Measurements from ENCODE around the gene NOP14.

The NOP14 gene

GRCh38 chr4:2902126-2902525 is 61.1 kb downstream of the NOP14 start:
- Histone ChIP-seq H3K9me3 (ENCODE audit: insufficient read depth, low read length, severe bottlenecking) (no peaks in the 10 kb centered on the region), H3K4me1 (ENCODE audit: insufficient read depth, low read length) (no peaks in the 10 kb centered on the region), H3K27me3 (ENCODE audit: insufficient read depth, low read length, poor library complexity) (no peaks in the 10 kb centered on the region), H4K20me1 (ENCODE audit: insufficient read depth, low read length) (0 out of 2 replicates have a peak, but pooled peaks cover 4% of the 10 kb centered on the region), H3K4me3 (ENCODE audit: low read depth in 1 of 2, low read length in 2 of 2) (no peak overlapping the region), H3K4me2 (ENCODE audit: insufficient read depth, low read length) (no peak overlapping the region), H3K9ac (ENCODE audit: low read depth, low read length) (no peak overlapping the region), H3K36me3 (ENCODE audit: insufficient read depth, low read length) (peaks cover 86% of the 10 kb centered on the region), H2AFZ (ENCODE audit: low read depth, low read length) (no peak overlapping the region), H3K79me2 (ENCODE audit: insufficient read depth, low read length) (no peaks in the 10 kb centered on the region), H3K27ac (ENCODE audit: low read length) (no peak overlapping the region)
- no peak for DNase-seq
- no peak for TF ChIP-seq EZH2 (IDR thresholded peaks at IDR 0.05; ENCODE audit: borderline replicate concordance, low read depth, low read length, severe bottlenecking)
- TF ChIP-seq CTCF (IDR thresholded peaks at IDR 0.05; ENCODE audit: borderline replicate concordance, extremely low read depth, low read length, poor library complexity, severe bottlenecking) = no peak
- no peak for ATAC-seq (ENCODE audit: insufficient read depth, low read depth)

- Histone ChIP-seq H3K27me3 (ENCODE audit: insufficient read depth, low read length, poor library complexity) (no peaks in the 10 kb centered on the region), H3K4me2 (ENCODE audit: insufficient read depth, low read length) (no peak overlapping the region), H3K27ac (ENCODE audit: low read length) (no peak overlapping the region; the same call in 1 of the 2 replicates), H3K4me1 (ENCODE audit: insufficient read depth, low read length) (no peaks in the 10 kb centered on the region), H3K9ac (ENCODE audit: low read depth, low read length) (no peak overlapping the region), H3K36me3 (ENCODE audit: insufficient read depth, low read length) (peaks cover 86% of the 10 kb centered on the region), H3K4me3 (ENCODE audit: low read depth in 1 of 2, low read length in 2 of 2) (no peak overlapping the region), H3K79me2 (ENCODE audit: insufficient read depth, low read length) (no peaks in the 10 kb centered on the region), H3K9me3 (ENCODE audit: insufficient read depth, low read length, severe bottlenecking) (no peaks in the 10 kb centered on the region), H4K20me1 (ENCODE audit: insufficient read depth, low read length) (0 out of 2 replicates have a peak, but pooled peaks cover 4% of the 10 kb centered on the region), H2AFZ (ENCODE audit: low read depth, low read length) (no peak overlapping the region)
- ATAC-seq (ENCODE audit: insufficient read depth, low read depth) (no peak), DNase-seq (no peak)
- TF ChIP-seq CTCF (IDR thresholded peaks at IDR 0.05; ENCODE audit: borderline replicate concordance, extremely low read depth, low read length, poor library complexity, severe bottlenecking) (no peak), EZH2 (IDR thresholded peaks at IDR 0.05; ENCODE audit: borderline replicate concordance, low read depth, low read length, severe bottlenecking) (no peak)
These were observed 62.0 kb downstream of the NOP14 start for GRCh38 chr4:2901186-2901585.

GRCh38 chr4:2900741-2901140 is 62.5 kb downstream of the NOP14 start:
- H3K4me3 ChIP-seq (ENCODE audit: low read depth in 1 of 2, low read length in 2 of 2) = no peak overlapping the region
- peaks cover 87% of the 10 kb centered on the region for H3K36me3 ChIP-seq (ENCODE audit: insufficient read depth, low read length)
- H4K20me1 ChIP-seq (ENCODE audit: insufficient read depth, low read length) = 0 out of 2 replicates have a peak, but pooled peaks cover 4% of the 10 kb centered on the region
- H3K27me3 ChIP-seq (ENCODE audit: insufficient read depth, low read length, poor library complexity) = no peaks in the 10 kb centered on the region
- H3K9ac ChIP-seq (ENCODE audit: low read depth, low read length) = no peak overlapping the region
- DNase-seq = no peak
- no peak overlapping the region; the same call in 1 of the 2 replicates for H3K27ac ChIP-seq (ENCODE audit: low read length)
- no peak for ATAC-seq (ENCODE audit: insufficient read depth, low read depth)
- H3K4me2 ChIP-seq (ENCODE audit: insufficient read depth, low read length) = no peak overlapping the region
- TF ChIP-seq CTCF (IDR thresholded peaks at IDR 0.05; ENCODE audit: borderline replicate concordance, extremely low read depth, low read length, poor library complexity, severe bottlenecking) = no peak
- no peaks in the 10 kb centered on the region for H3K79me2 ChIP-seq (ENCODE audit: insufficient read depth, low read length)
- no peaks in the 10 kb centered on the region for H3K4me1 ChIP-seq (ENCODE audit: insufficient read depth, low read length)
- no peaks in the 10 kb centered on the region for H3K9me3 ChIP-seq (ENCODE audit: insufficient read depth, low read length, severe bottlenecking)
- H2AFZ ChIP-seq (ENCODE audit: low read depth, low read length) = no peak overlapping the region

GRCh38 chr4:2898001-2898400 is 65.2 kb downstream of the NOP14 start:
- Histone ChIP-seq H3K4me2 (ENCODE audit: insufficient read depth, low read length) (no peak overlapping the region), H2AFZ (ENCODE audit: low read depth, low read length) (no peak overlapping the region), H3K9me3 (ENCODE audit: insufficient read depth, low read length, severe bottlenecking) (no peaks in the 10 kb centered on the region), H3K27me3 (ENCODE audit: insufficient read depth, low read length, poor library complexity) (no peaks in the 10 kb centered on the region), H3K79me2 (ENCODE audit: insufficient read depth, low read length) (no peaks in the 10 kb centered on the region), H3K36me3 (ENCODE audit: insufficient read depth, low read length) (peaks cover 86% of the 10 kb centered on the region), H3K4me1 (ENCODE audit: insufficient read depth, low read length) (no peaks in the 10 kb centered on the region), H3K4me3 (ENCODE audit: low read depth in 1 of 2, low read length in 2 of 2) (no peak overlapping the region), H3K27ac (ENCODE audit: low read length) (no peak overlapping the region), H4K20me1 (ENCODE audit: insufficient read depth, low read length) (0 out of 2 replicates have a peak, but pooled peaks cover 4% of the 10 kb centered on the region), H3K9ac (ENCODE audit: low read depth, low read length) (no peak overlapping the region)
- no peak for ATAC-seq (ENCODE audit: insufficient read depth, low read depth)
- DNase-seq = no peak
- TF ChIP-seq CTCF (IDR thresholded peaks at IDR 0.05; ENCODE audit: borderline replicate concordance, extremely low read depth, low read length, poor library complexity, severe bottlenecking) = no peak
- TF ChIP-seq EZH2 (IDR thresholded peaks at IDR 0.05; ENCODE audit: borderline replicate concordance, low read depth, low read length, severe bottlenecking) = no peak
